ENCODE data around the gene SAP30BP. TPM values are rescaled to one million over a fixed set of nuclear protein-coding genes. Genes with fewer than 3 reads are reported as not detected.

The SAP30BP gene
- total RNA-seq, 4 donors from 2014 or later = 65.3 to 117 (median 101) TPM

DNA sequence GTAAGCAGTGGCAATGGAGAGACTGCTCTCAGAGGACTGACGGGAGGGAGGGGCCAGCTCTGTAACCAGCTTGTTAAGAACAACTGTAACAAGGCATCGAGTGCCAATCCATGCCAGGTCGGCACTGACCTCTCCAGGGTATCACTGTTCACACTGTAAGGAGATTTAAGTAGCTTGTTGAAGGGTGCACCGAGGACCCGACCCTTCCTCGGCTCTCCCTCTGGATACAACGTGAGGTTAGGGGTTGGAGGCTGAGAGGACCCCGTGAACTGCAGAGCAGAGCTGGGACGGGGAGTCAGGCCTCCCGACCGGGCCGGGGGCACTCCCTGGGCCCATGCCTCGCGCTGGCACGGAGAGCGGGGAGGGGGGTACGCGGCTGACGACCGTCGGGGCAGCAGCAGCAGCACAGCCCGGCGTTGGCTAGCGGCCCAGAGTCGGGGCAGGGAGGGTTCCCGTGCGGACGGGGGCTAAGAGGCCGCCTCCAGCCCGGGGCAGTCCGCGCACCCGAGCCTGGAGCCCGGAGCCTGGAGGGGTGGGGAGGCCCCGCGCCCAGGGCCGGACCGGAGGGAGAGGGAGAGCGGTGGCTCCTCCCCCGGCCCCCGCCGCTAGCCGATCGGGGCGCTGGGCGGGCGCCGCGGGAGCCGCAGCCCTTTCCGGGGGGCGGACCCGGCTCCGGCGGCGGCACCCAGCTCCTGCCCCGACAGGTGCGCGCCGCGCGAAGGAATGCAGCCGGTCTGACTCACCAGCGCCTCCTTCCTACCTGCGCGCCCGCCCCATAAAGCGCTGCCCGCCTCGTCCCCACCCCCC is 53.7 kb downstream of the SAP30BP start, which contains the start of gene ITGB4:
ITGB4 (plus strand) TSS at position 804 of the 807 bp plus-strand sequence. CDS start 3,245 bp downstream, outside the sequence.
- peak; percentile 63 to 94 (median 93) for DNase-seq
- peak; percentile 61 to 68 for TF ChIP-seq POLR2A (IDR thresholded peaks at IDR 0.05)
- TF ChIP-seq, protein P1, sequence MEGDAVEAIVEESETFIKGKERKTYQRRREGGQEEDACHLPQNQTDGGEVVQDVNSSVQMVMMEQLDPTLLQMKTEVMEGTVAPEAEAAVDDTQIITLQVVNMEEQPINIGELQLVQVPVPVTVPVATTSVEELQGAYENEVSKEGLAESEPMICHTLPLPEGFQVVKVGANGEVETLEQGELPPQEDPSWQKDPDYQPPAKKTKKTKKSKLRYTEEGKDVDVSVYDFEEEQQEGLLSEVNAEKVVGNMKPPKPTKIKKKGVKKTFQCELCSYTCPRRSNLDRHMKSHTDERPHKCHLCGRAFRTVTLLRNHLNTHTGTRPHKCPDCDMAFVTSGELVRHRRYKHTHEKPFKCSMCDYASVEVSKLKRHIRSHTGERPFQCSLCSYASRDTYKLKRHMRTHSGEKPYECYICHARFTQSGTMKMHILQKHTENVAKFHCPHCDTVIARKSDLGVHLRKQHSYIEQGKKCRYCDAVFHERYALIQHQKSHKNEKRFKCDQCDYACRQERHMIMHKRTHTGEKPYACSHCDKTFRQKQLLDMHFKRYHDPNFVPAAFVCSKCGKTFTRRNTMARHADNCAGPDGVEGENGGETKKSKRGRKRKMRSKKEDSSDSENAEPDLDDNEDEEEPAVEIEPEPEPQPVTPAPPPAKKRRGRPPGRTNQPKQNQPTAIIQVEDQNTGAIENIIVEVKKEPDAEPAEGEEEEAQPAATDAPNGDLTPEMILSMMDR (IDR thresholded peaks at IDR 0.05) = peak in 1 of 6 experiments; percentile 22
- peak within 1 kb of the TSS; percentile 55 to 96 (median 92) for H3K27ac ChIP-seq
- H3K9me3 ChIP-seq = no peaks in the 10 kb centered on the region
- peaks cover 0 to 15% (median 0%) of the 10 kb centered on the region in 3 donors for H3K36me3 ChIP-seq
- H3K4me1 ChIP-seq = peaks cover 0 to 19% (median 9%) of the 10 kb centered on the region in 4 donors
- no peaks in the 10 kb centered on the region for H3K27me3 ChIP-seq
- H3K4me3 ChIP-seq = peak within 1 kb of the TSS; percentile 53 to 71 (median 64)

- peak in 1 of 2 donors; percentile 45 for TF ChIP-seq POLR2A (IDR thresholded peaks at IDR 0.05)
- TF ChIP-seq, protein P1 (IDR thresholded peaks at IDR 0.05) = peak in 2 of 6 experiments; percentile 7 to 28
- DNase-seq = peak in 1 of 3 donors; percentile 79
- Histone ChIP-seq H3K27ac (peak overlapping the region; percentile 55 to 96 (median 92)), H3K4me1 (peaks cover 0 to 19% (median 9%) of the 10 kb centered on the region in 4 donors), H3K36me3 (peaks cover 0 to 22% (median 0%) of the 10 kb centered on the region in 3 donors), H3K27me3 (no peaks in the 10 kb centered on the region), H3K9me3 (no peaks in the 10 kb centered on the region), H3K4me3 (peak overlapping the region; percentile 53 to 71 (median 64))
Observed at GRCh38 chr17:75721463-75722011, 54.4 kb downstream of the SAP30BP start.

GRCh38 chr17:75722076-75722475 is 54.9 kb downstream of the SAP30BP start:
- peaks cover 0 to 27% (median 0%) of the 10 kb centered on the region in 3 donors for H3K36me3 ChIP-seq
- no peaks in the 10 kb centered on the region for H3K9me3 ChIP-seq
- no peaks in the 10 kb centered on the region for H3K27me3 ChIP-seq
- peak overlapping the region in 3 of 4 donors; percentile 89 to 96 (median 94) for H3K27ac ChIP-seq
- TF ChIP-seq, protein P1 (IDR thresholded peaks at IDR 0.05) = peak in 1 of 6 experiments; percentile 32
- peak; percentile 48 to 54 for TF ChIP-seq POLR2A (IDR thresholded peaks at IDR 0.05)
- peak in 2 of 3 donors; percentile 70 to 75 for DNase-seq
- peak overlapping the region in 3 of 4 donors; percentile 53 to 71 (median 65) for H3K4me3 ChIP-seq
- H3K4me1 ChIP-seq = peaks cover 0 to 19% (median 9%) of the 10 kb centered on the region in 4 donors

GRCh38 chr17:75722542-75723095 is 55.5 kb downstream of the SAP30BP start:
- H3K4me1 ChIP-seq = peaks cover 0 to 19% (median 9%) of the 10 kb centered on the region in 4 donors
- no peaks in the 10 kb centered on the region for H3K9me3 ChIP-seq
- no peaks in the 10 kb centered on the region for H3K27me3 ChIP-seq
- H3K27ac ChIP-seq = peak overlapping the region in 3 of 4 donors; percentile 89 to 96 (median 94)
- peaks cover 0 to 33% (median 0%) of the 10 kb centered on the region in 3 donors for H3K36me3 ChIP-seq
- DNase-seq = no peak
- H3K4me3 ChIP-seq = peak overlapping the region in 3 of 4 donors; percentile 53 to 71 (median 65)
- TF ChIP-seq, protein P1 (IDR thresholded peaks at IDR 0.05) = no peak
- no peak for TF ChIP-seq POLR2A (IDR thresholded peaks at IDR 0.05)

Data from Peyer's patch (tissue), 4 donors.